GM12891 (cell line): ENCODE results near the gene SNAP29.

Source experiments
- DNase-seq: peaks from one replicate; pipeline ENCODE4 v3.0.0; 2011; ENCODE audit warnings: low spot score; ENCODE audit not compliant: insufficient read length
- FAIRE-seq: peaks from 2 replicates; lab custom pipeline; 2011; peaks lifted over from hg19 to GRCh38; lab: Jason Lieb, UNC
- PAX5 ChIP-seq: IDR thresholded peaks from 2 replicates; pipeline ENCODE4 v1.6.1; 2011; ENCODE audit warnings: low read length, moderate library complexity, mild to moderate bottlenecking; ENCODE audit not compliant: insufficient read depth, severe bottlenecking
- POLR2A ChIP-seq: IDR thresholded peaks from 2 replicates; pipeline ENCODE4 v1.6.1; 2011; ENCODE audit warnings: low read depth, low read length, control low read depth
- POLR2AphosphoS5 ChIP-seq: IDR thresholded peaks from 2 replicates; pipeline ENCODE4 v1.6.1; 2011; ENCODE audit warnings: low read depth, low read length, control low read depth
- POU2F2 ChIP-seq: IDR thresholded peaks from 2 replicates; pipeline ENCODE4 v1.6.1; 2011; ENCODE audit warnings: low read depth, mild to moderate bottlenecking, control low read depth, low read length, moderate library complexity
- SPI1 ChIP-seq: IDR thresholded peaks from 2 replicates; pipeline ENCODE4 v1.6.1; 2011; ENCODE audit warnings: low read depth, low read length, control low read depth
- TAF1 ChIP-seq: IDR thresholded peaks from 2 replicates; pipeline ENCODE4 v1.6.1; 2011; ENCODE audit warnings: low read depth, low read length, control low read depth

The SNAP29 gene

GRCh38 chr22:20865331-20865730 lies 6.5 kb downstream of the SNAP29 start:
- TF ChIP-seq POLR2AphosphoS5, result no peak
- TF ChIP-seq POU2F2, result no peak
- DNase-seq, result no peak
- FAIRE-seq, result no peak

GRCh38 chr22:20865875-20866445 lies 7.2 kb downstream of the SNAP29 start:
- TF ChIP-seq POLR2AphosphoS5 (no peak), POLR2A (no peak), SPI1 (no peak), POU2F2 (no peak), PAX5 (no peak), TAF1 (no peak)
- DNase-seq (no peak), FAIRE-seq (no peak)

- FAIRE-seq (no peak), DNase-seq (no peak)
- TF ChIP-seq SPI1 (no peak), PAX5 (no peak), TAF1 (no peak), POLR2AphosphoS5 (no peak), POU2F2 (no peak), POLR2A (no peak)
These were observed 7.9 kb downstream of the SNAP29 start for GRCh38 chr22:20866736-20867135.

GRCh38 chr22:20867179-20868024 lies 8.6 kb downstream of the SNAP29 start:
- peak; percentile 79 for FAIRE-seq
- DNase-seq, result no peak
- TF ChIP-seq SPI1, result no peak
- TF ChIP-seq POU2F2, result no peak
- no peak for TF ChIP-seq TAF1
- no peak for TF ChIP-seq POLR2A
- TF ChIP-seq PAX5, result no peak
- TF ChIP-seq POLR2AphosphoS5, result no peak

DNA sequence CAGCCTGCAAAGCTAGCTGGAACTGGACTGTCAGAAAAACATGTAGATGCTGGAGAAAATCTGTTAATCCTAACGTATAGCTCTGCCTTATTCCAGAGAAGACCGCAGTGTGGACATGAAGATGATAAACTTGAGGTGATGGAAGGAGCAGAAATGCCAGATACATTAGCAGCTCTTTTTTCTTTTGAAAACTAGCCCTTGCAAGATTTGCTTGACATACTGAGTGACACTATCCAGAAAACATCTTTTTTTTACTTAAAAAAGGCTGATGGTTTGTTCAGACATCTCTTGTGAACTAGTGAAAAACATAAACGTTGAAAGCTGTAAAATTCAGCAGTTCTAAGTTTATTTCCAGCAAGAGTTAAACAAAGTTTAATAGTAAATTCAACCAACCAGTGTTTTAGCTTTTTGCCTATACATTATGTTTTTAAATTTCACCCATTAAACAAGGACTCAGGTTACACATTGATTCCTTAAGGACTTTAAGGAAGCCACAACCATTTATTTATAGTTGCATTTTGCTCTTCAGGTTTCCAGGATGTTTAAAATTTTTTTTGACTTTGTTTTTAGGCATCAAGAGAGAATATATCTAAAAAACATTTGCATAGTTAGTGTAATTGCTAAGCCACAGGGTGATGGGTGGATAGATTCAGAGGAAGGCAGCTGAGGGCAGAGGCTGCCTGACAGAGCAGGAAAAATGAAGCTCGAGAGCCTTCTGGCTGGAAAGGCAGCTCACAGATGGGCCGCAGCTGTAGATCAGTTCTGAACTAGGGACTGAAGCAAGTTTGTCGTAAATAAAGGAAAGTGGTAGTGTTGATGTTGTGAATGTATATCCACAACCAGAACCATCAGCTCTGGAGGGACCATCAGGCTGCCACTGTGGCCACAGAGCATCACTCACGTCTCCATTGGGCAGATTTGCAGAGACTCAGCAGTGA lies 9.5 kb downstream of the SNAP29 start:
- no peak for TF ChIP-seq POLR2A
- DNase-seq (no peak), FAIRE-seq (no peak)

GRCh38 chr22:20869234-20869633 lies 10.4 kb downstream of the SNAP29 start:
- FAIRE-seq, result no peak
- no peak for DNase-seq
- TF ChIP-seq SPI1, result no peak
- TF ChIP-seq PAX5, result no peak
- TF ChIP-seq POU2F2, result no peak
- no peak for TF ChIP-seq POLR2A

DNA sequence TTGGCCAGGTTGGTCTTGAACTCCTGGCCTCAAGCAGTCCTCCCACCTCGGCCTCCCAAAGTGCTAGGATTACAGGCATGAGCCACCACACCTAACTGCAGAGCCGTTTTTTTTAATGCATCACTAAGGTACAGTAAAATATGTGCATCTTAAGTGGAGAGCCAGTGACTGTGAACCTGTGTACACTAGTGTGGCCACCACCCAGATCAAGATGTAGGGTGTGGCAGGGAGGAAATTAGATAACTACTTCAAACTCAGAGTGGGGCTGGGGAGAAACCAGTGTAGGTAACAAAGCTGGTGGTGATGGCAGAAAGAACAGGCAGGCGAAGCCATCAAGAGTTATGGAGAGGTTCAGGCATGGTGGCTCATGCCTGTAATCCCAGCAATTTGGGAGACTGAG lies 14.4 kb downstream of the SNAP29 start:
- no peak for TF ChIP-seq PAX5
- TF ChIP-seq SPI1, result no peak
- no peak for TF ChIP-seq POLR2AphosphoS5
- TF ChIP-seq POLR2A, result no peak
- no peak for TF ChIP-seq TAF1
- no peak for TF ChIP-seq POU2F2
- FAIRE-seq (no peak), DNase-seq (no peak)

DNA sequence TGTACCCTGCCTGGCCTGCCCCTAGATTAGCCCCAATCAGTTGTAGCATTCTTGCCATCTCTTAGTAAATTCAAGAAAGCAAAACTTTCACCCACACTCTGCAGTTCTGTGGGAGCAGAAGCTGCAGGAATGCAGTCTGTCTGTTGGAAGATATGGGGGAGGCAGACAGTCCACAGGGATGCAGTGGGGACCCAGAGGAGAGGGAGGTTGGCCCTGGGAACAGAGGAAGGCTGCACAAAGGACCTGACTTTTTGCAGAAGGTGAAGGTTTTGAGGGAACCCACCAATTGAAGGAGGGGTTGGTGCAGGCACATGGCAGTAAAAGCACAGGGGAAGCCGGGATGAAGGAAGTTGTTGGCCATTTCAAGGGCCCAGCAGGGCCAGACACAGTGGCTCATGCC lies 16.5 kb downstream of the SNAP29 start:
- TF ChIP-seq SPI1, result no peak
- DNase-seq (no peak), FAIRE-seq (no peak)

DNA sequence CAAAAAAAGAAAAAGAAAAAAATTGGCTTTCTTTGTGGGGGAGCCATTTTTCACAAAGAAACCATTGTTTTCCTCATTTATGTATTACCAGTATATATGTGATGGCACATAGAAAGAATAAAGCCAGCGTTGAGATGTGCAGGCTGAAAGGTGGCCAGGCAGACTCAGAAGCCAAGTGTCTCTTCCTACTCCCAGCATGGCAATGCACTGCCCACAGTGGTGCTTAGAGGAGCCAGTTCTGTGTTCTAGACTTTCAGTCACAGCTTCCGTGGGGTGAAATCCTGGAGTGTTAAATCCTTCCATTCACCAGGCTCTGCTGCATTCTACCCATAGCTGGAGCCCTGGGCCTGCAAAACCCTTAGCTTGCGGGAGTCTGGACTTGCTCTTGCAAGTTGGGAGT lies 18.9 kb downstream of the SNAP29 start:
- TF ChIP-seq POU2F2, result no peak
- no peak for FAIRE-seq
- DNase-seq, result no peak

GRCh38 chr22:20881231-20881630 lies 22.4 kb downstream of the SNAP29 start:
- FAIRE-seq (no peak), DNase-seq (no peak)
- TF ChIP-seq TAF1 (no peak), PAX5 (no peak), POLR2A (no peak), POLR2AphosphoS5 (no peak), POU2F2 (no peak), SPI1 (no peak)
